Ovary (tissue), 3 donors: Measurements from ENCODE around the gene PRKG1.

Experiments used
- POLR2A ChIP-seq: fragments of 450-650 bp; IDR thresholded peaks from one replicate; pipeline ENCODE4 v1.6.1; 2017; ENCODE audit warnings: antibody characterized with exemption, mild to moderate bottlenecking, moderate library complexity
- TF ChIP-seq, protein P1 (sequence below), 3 donors: fragments of 450-650 bp in 2 of 3; fragments of 200-600 bp in 1 of 3; IDR thresholded peaks; one replicate each; pipeline versions ENCODE4 v1.5.1 to v1.8.0; 2016 to 2022; ENCODE audit warnings: antibody characterized with exemption in 3 of 3, mild to moderate bottlenecking in 1 of 3
- donor health status: DM: no; HTN: no; CAD: no.

GRCh38 chr10:52284416-52285013, 1210.2 kb downstream of the PRKG1 start:
- TF ChIP-seq POLR2A: no peak
- TF ChIP-seq, protein P1, sequence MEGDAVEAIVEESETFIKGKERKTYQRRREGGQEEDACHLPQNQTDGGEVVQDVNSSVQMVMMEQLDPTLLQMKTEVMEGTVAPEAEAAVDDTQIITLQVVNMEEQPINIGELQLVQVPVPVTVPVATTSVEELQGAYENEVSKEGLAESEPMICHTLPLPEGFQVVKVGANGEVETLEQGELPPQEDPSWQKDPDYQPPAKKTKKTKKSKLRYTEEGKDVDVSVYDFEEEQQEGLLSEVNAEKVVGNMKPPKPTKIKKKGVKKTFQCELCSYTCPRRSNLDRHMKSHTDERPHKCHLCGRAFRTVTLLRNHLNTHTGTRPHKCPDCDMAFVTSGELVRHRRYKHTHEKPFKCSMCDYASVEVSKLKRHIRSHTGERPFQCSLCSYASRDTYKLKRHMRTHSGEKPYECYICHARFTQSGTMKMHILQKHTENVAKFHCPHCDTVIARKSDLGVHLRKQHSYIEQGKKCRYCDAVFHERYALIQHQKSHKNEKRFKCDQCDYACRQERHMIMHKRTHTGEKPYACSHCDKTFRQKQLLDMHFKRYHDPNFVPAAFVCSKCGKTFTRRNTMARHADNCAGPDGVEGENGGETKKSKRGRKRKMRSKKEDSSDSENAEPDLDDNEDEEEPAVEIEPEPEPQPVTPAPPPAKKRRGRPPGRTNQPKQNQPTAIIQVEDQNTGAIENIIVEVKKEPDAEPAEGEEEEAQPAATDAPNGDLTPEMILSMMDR (IDR thresholded peaks at IDR 0.05): no peak
